HG02798 (cell line): Measurements from ENCODE around the gene PDE8A.
A peak's percentile ranks its signal among the peaks of the same experiment; 100 is the strongest.
"Not testable (repeated sequence)": the region's sequence is repeated elsewhere in the genome, so short reads cannot be mapped to it uniquely, and the experiment has no call there.

ENCODE experiments used
- ATAC-seq: cut with Tn5 transposase; IDR thresholded peaks from one replicate; pipeline ENCODE4 v1.9.1; 2021; ENCODE audit warnings: mild to moderate bottlenecking; ENCODE audit not compliant: unreplicated experiment, poor library complexity

The PDE8A gene

DNA sequence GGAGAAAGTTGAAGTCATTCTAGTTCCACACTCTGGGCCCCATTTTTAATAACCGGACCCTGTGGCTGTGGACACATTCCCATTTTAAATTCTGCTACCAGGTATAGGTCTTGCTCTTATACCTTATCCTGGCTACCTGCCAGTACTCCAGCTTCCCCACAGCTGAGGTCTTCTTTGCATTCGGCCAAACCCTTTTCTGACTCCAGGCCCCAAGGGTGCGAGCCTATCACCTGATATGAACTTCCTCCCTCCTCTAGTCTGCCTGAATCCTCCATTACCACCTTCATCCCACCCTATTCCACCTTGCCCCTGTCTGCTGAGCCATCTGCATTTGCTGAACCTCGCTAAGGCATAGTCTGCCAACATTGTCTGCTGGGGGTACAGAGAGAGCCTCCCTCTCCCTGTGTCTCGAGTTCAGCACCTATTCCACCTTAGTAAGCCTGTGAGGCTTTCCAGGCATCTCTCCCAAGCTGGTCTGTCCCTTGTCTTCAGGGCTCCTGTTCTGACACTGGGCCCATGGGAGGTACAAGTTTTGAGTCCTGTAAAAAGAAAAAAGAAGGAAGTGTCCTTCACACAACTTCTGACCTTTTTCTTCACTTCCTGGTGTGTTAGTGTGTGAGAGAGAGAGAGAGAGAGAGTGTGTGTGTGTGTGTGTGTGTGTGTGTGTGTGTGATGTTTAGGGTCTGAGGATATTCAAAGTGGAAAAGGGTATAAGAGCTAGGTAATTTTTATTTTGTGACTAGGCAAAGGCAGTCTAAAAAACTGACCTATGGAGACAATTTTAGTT, 27.0 kb downstream of the PDE8A start:
- no peak for ATAC-seq

DNA sequence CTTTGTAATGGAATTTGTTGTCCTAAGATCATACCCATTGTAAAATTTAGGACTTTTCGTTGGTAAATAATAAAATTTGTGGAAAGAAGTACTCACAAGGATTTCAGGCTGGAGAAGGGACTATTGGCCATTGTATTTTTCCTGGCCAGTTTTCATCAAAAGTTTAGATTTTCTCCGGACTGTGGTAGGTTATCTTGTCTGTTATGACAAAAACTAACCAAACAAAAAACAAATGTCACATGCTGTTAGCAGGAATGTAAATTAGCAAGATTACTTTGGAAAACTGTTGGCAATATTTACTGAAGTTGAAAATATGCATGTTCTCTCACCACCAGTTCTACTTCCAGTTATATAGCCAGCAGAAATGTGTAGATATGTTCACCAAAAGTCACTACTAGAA, 27.8 kb downstream of the PDE8A start:
- no peak for ATAC-seq

DNA sequence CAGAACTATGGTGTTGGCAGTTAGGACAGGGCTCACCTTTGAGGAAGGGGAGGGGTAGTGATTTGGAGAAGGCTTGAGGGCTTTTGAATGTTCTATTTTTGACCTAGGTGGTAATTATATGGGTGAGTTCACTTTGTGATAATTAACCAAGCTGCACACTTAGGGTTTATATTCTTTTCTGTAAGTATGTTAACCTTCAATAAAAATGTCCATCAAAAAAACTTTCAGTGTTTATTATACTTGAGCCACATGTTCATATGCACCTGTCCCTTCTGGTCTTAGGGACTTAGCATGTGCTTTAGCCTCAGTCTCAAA, 28.4 kb downstream of the PDE8A start:
- no peak for ATAC-seq

DNA sequence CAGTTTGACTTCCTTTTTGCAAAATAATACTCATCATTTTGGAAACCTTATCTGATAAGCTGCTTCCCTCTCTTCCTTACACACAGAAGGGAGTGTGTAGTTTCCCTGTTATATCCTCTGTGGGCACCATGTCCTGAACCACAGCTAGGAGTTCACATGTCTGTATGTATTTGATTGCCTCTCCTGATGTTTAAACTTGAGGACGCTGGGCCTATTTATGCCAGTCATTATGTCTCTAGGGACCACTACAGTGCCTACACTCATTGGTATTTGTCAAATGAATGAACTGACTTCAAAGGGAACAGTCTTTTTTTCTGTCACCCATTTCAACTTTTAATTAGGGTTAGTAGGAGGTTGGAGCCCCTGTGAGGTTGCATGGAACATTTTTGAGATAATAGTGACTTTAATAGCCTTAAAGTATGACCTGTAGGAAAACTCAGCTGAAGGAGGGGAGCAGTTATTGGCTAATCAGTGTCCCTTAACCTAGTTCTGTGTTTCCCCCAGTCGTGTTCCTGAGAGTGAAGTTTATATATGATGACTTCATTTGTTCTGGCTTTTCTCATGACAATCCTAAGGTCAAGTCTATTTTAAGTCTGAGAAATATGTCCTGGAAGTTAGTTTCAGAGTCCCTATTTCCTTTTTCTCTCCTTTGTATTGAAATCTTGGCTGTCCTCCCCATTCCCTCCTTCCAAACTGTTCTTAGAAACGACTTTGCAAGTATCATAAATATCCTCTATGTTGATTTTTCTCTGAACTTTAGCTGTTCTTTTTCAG, 28.9 kb downstream of the PDE8A start:
- ATAC-seq = no peak

DNA sequence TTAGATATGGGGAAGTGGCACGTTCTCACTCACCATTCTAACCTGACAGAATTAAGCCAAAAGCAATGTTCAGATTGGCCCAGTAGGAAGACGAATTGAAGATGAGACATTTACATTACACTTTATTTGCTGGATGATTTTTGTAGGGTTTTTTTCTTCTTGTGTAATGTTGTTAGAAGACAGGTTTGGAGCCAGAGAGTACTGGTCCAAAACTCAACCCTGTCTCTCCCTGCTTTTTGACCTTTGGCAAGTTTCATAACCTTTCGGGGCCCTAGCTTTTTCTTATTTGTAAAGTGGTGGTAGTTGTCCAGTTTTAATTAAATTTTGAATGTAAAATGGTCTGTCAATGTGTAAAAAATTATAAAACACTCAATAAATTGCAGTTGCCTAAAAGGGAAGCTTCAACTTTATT, 29.5 kb downstream of the PDE8A start:
- ATAC-seq = no peak

DNA sequence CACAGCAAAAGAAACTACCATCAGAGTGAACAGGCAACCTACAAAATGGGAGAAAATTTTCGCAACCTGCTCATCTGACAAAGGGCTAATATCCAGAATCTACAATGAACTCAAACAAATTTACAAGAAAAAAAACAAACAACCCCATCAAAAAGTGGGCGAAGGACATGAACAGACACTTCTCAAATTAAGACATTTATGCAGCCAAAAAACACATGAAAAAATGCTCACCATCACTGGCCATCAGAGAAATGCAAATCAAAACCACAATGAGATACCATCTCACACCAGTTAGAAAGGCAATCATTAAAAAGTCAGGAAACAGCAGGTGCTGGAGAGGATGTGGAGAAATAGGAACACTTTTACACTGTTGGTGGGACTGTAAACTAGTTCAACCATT, 30.1 kb downstream of the PDE8A start:
- not testable (repeated sequence) for ATAC-seq

DNA sequence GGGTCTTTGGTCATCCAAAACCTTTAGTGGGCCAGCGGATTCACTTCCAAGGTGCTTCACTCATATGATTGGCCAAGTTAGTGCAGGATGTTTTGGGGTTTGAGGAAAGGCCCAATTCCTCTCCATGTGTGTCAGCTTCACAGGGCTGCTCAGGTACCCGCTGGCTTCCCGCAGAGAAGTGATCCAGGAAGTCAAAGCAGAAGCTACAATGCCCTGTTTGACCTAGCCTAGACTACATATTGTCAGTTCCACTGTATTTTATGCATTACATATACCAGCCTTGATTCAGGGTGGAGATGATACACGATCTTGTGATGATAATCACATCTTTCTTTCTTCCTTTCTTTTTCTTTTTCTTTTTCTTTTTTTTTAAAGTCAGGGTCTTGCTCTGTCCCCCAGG, 32.1 kb downstream of the PDE8A start:
- no peak for ATAC-seq

DNA sequence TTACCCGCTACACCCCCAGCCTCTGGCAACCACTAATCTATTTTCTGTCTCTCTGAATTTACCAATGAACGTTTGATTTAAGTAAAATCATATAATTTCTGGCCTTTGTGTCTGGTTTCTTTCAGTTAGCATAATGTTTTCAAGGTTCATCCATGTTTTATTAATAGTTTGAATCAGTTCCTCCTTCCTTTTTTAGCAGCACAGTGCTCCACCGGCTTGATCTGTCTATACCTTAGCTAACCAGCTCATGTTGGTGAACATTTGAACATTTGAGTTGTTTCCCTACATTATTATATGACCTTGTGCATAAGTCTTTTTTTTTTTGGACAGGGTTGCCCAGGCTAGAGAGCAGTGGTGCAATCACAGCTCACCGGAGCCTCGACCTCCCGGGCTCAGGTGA, 33.3 kb downstream of the PDE8A start:
- ATAC-seq = no peak

DNA sequence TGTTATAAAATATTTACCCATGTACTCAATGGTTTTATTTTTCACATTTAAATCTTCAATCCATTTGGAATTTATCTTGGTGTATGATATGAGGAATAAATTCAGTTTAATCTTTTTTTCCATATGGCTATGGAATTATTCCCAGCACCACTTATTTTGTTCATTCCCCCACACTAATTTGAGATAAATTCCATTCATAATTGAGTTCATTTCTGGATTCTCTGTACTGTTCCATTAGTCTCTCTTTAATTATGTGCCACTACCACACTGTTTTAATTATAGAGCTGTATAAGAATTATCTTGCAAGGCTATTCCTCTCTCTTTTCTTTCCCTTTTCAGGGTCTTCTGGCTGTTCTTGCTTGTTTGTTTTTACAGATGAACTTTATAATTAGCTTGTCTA, 34.6 kb downstream of the PDE8A start:
- no peak for ATAC-seq

DNA sequence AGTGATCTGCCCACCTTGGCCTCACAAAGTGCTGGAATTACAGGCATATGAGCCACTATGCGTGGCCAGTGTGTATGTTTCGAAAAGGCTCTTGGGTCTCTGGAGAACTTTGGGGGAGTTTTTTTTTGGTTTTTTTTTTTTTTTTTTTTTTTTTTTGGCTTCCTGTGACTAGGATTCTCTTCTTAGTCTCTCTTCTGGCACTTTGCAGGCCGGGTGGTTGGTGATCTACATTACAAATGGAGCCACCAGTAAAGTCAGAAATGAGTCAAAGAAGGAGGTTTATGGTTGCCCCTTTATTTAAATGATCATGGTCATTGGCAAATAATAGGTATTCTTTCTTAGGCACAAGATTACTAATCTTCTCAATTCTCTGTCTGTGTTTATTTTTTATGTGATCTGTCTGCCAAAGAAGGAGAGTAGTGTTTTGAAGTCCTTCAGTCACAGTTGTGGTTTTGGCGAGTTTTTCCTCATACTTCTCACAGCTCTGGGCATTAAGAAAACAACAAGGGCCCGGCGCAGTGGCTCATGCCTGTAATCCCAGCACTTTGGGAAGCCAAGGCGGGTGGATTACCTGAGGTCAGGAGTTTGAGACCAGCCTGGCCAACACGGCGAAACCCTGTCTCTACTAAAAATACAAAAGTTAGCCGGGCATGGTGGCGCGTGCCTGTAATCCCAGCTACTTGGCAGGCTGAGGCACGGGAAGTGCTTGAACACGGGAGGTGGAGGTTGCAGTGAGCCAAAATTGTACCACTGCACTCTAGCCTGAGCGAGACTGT, 38.3 kb downstream of the PDE8A start:
- ATAC-seq = peak; percentile 39

DNA sequence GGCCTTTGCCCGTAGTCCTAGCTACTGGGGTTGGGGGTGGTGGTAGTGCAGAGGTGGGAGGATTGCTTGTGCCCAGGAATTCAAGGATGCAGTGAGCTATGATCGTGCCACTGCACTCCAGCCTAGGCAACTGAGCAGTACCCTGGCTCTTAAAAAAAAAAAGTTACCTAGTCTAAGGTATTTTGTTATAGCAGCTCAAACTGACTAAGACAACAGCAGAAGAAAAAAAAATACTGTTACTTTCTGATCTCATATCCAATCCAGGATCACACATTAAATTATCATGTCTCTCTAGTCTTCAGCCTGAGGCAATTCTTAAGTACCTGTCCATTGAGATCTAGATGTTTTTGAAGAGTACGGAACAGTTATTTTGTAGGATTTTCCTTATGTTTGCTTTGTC, 39.8 kb downstream of the PDE8A start:
- ATAC-seq = no peak

DNA sequence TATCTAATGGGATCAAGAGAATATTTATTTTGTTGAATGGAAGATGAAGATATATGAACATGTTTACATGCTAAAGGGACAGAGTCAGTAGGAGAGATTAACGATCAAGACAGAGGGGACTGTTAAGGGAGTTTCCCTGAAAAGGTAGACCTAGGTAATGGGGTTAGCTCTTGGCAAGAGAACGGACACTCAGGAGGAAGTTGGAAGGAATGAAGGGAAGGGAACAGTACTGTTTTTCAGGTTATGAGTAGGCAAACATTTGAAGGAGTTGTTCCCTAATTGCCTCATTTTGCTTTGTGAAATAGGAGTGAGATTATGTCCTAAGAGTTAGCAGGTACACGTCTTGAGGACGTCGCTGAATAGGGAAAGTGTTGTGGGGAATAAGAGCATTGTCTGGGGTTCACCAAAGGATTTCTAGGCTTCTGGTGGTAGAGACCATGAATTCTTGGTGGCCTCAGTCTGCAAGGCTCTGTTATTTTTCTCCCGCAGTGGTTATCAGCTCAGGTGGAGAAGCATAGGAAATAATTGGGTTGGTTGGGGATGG, 41.3 kb downstream of the PDE8A start:
- no peak for ATAC-seq

DNA sequence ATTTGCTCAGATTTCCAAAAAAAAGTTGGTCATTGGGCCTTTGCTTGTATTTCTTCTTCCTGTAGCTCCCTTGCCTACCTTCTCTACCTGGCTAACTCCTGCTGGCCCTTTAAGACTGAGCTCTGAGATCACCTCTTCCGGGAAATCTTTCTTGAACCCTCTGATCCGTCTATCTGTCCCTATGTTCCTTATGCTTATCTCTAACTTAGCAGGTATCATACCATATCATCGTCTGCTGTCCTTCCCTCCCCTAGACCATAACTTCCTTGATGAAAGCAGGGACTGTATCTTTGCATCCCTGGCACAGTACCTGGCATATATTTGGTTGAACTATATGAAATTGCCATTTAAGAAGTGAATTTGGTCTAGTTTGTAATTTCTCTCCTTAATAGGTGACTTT, 42.3 kb downstream of the PDE8A start:
- ATAC-seq = no peak

DNA sequence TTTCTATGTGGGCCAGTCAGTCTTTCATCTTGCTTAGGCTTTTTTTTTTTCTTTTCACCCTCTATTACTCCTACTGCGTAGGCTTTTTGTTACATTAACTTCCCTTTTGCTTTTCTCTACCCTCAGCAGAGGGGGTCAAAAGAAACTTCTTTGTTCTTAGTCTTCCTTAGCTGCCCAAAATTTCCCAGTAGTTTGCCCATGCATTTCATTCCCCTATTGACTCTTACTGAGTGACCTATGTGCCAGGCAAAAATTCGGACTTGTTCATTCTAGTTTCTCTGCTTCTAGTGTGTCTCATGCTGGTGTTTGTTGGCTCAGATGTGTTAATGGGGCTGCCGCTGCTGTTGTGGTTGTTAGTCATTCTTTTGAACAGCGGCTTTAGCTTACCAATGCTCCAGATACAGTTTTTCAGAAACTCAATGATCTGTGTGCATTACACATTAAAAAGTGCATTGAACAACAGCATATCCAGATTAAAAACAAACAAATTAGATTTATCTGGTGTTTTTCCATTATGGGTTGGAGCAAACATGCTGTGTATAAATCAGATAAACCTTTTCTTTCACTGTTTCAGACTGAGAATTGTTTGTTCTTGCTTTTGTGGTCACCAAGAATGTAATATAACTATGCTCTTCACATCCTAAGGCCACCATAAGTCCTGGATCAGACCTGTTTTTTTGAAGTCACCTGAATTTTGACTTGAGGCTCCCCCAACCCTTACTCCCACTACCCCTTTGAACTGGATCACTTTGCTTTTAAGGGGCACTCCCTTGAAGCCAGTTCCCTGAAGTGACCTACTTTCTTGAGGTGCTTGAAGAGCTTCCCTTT, 43.1 kb downstream of the PDE8A start:
- ATAC-seq = peak; percentile 44

DNA sequence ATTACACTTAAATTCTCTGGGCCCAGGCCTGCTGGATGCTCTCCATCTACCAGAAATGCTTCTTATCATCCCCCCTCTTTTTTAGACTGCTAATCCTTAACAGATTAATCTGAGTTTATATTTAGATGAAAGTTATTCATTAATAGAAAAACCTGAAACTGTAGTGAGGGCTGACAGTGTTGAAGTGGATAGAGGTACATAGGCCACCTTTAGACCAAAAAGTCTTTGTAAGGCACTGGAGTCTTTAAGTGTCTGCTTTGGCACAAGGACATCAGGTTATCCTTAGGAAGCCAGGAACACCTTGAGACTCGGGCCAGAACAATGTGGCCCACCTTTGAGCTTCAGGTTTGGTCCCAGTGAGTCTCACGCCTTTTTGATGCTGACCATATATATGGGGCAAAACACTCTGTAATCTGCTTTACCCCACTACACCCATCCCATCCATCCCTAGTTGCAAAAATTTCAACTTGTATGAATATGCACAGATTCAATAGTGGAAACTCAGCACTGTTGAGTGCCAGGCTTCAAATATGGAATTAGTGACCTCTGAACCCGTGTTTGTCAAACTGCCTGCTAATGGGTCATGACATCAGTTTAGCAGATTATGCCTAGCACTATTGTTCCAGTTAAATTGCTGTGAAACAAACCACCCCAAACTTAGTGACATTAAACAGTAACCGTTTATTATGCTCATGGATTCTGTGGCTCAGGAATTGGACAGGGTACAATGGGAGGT, 44.0 kb downstream of the PDE8A start:
- no peak for ATAC-seq

DNA sequence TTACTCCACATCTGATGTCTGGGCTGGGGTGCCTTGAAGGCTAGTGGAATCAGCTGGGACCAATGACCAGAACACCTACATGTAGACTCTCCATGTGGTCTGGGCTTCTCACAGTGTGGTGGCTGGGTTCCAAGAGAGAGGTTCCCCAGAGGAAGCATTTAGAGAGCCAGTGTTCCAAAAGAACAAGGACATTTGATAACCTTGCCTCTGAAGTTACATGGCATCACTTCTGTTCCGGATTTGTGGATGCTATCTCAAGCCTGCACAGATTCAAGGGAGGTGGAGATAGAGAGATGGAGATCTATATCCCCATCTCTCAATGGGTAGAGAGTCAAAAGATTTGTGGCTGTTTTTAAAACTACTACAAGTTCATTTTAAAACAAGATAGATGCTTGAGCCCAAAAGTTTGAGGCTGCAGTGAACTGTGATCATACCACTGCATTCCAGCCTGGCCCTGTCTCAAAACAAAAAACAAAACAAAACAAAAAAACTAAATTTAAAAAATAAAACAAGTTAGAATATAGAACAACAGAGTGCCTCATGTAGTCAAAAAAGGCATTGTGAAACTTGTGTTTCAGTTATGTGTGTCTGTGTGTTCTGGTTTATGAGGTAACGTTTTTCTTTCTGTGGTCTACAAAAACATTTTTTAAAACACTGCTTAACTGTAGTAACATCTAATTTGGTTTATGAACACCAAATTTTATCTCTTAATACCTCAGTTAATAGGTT, 44.8 kb downstream of the PDE8A start:
- peak; percentile 46 for ATAC-seq

DNA sequence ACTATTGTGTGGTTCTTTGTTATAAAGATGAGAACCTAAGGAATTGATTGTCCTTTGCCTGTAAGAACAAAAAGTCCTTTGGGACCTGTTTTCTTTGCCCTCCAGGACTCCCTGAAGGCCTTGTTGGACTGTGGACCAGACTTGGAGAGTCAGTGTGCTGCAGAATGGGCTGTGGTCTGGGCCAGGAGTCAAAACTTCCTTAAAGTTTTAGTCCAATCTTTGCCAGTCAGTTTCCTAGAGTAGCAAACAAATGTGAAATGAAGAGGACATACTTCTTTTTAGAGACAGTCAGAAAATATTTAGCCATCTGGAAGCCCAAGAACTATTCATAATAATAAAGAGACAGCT, 45.4 kb downstream of the PDE8A start:
- peak; percentile 9 for ATAC-seq

DNA sequence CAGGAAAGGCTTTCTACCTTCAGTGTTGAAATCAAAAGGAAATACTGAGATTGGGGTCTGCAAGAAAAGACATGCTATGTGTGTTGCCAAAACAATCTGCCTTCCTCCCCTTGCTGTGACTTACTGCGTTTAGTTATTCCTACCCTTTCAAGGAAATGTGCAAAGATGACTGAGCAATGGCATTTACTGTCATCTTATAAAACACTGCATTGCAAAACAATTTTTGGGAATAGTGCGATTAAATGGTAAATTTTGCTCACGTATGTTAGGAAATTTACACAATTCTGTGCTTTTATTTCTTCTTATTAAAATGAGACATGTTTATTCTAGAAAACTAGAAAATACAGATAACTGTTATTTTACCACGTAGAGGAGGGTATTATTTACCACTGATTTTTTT, 45.8 kb downstream of the PDE8A start:
- ATAC-seq = no peak

DNA sequence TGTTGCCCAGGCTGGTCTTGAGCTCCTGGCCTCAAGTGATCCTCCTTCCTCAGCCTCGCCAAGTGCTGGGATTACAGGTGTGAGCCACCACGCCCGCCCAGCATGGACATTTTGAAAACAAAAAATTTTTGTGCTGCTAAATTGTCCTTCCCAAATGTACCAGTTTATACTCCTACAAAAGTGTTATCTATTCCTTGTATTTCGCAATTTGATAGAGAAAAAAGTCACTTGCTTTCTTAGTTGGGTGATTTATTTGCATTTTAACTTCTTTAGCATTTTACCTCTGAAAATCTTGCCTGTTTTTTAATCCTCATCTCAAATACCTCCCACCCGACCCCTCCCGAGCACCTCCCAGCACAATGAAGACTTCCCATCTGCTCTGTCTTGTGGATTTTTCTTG, 46.8 kb downstream of the PDE8A start:
- ATAC-seq = no peak
